HepG2 (cell line): Measurements from ENCODE around the gene HAO2. TPM values are rescaled to one million over a fixed set of nuclear protein-coding genes. Genes with fewer than 3 reads are reported as not detected.

ENCODE experiments used
- ARID5B ChIP-seq: IDR thresholded peaks from 2 replicates; pipeline ENCODE4 v1.4.0; 2020; ENCODE audit warnings: mild to moderate bottlenecking, missing genetic modification reagents
- ASH2L ChIP-seq: fragments of 300-600, 200-600 bp; sonication (generic); IDR thresholded peaks from 2 replicates; pipeline ENCODE4 v1.7.0; 2017; ENCODE audit warnings: low read depth, mild to moderate bottlenecking, moderate library complexity, mixed read lengths, low read length; ENCODE audit not compliant: insufficient read length
- ATF5 ChIP-seq: sonication (generic); formaldehyde crosslinking; IDR thresholded peaks from 2 replicates; pipeline ENCODE4 v1.4.0; 2020; ENCODE audit warnings: mild to moderate bottlenecking, low read depth, missing genetic modification reagents
- BCL6 ChIP-seq: IDR thresholded peaks from 2 replicates; pipeline ENCODE4 v1.6.1; 2016; ENCODE audit warnings: missing genetic modification reagents, missing compliant biosample characterization
- EP300 ChIP-seq, 3 experiments: sonication (generic) in 1 of 3; formaldehyde crosslinking in 1 of 3; IDR thresholded peaks; 2 replicates each; pipeline versions ENCODE4 v1.5.1 to v1.6.1; 2011 to 2020; ENCODE audit warnings: low read depth in 2 of 3, low read length in 2 of 3, borderline replicate concordance in 1 of 3, improper control_type of control experiment in 1 of 3, mild to moderate bottlenecking in 1 of 3, missing genetic modification reagents in 1 of 3, moderate library complexity in 1 of 3
- FOXC1 ChIP-seq: sonication (generic); formaldehyde crosslinking; IDR thresholded peaks from 2 replicates; pipeline ENCODE4 v1.8.0; 2022; ENCODE audit warnings: mild to moderate bottlenecking, missing genetic modification reagents, borderline replicate concordance
- GATAD2A ChIP-seq: IDR thresholded peaks from 2 replicates; pipeline ENCODE4 v1.6.1; 2016
- GLMP ChIP-seq: sonication (generic); formaldehyde crosslinking; IDR thresholded peaks from 2 replicates; pipeline ENCODE4 v1.9.0; 2021; ENCODE audit warnings: missing genetic modification reagents, mild to moderate bottlenecking, borderline replicate concordance
- HNF4G ChIP-seq, 2 experiments: sonication (generic) in 1 of 2; formaldehyde crosslinking in 1 of 2; IDR thresholded peaks; 2 replicates each; pipeline versions ENCODE4 v1.4.0 to v1.6.1; 2011 to 2020; ENCODE audit warnings: borderline replicate concordance in 2 of 2, low read depth in 2 of 2, mild to moderate bottlenecking in 2 of 2, low read length in 1 of 2, missing genetic modification reagents in 1 of 2, moderate library complexity in 1 of 2
- KDM6A ChIP-seq: IDR thresholded peaks from 2 replicates; pipeline ENCODE4 v1.6.1; 2016; ENCODE audit warnings: low read depth
- MEF2D ChIP-seq: sonication (generic); formaldehyde crosslinking; IDR thresholded peaks from 2 replicates; pipeline ENCODE4 v1.5.1; 2020; ENCODE audit warnings: mild to moderate bottlenecking, missing genetic modification reagents
- NAIF1 ChIP-seq: sonication (generic); formaldehyde crosslinking; IDR thresholded peaks from 2 replicates; pipeline ENCODE4 v1.5.0; 2020; ENCODE audit warnings: mild to moderate bottlenecking, missing genetic modification reagents, borderline replicate concordance
- NCOA2 ChIP-seq: sonication (generic); formaldehyde crosslinking; IDR thresholded peaks from 2 replicates; pipeline ENCODE4 v1.8.0; 2022; ENCODE audit warnings: inconsistent platforms
- NCOR1 ChIP-seq: fragments of 200-600 bp; sonication (generic); IDR thresholded peaks from 2 replicates; pipeline ENCODE4 v1.7.0; 2017; ENCODE audit warnings: antibody characterized with exemption, low read length, borderline replicate concordance
- PITX1 ChIP-seq: sonication (generic); formaldehyde crosslinking; IDR thresholded peaks from 2 replicates; pipeline ENCODE4 v1.5.1; 2020; ENCODE audit warnings: mild to moderate bottlenecking, missing genetic modification reagents
- PPARG ChIP-seq: conservative IDR thresholded peaks from 2 replicates; pipeline ENCODE4 v1.6.1; 2016; ENCODE audit warnings: missing biosample characterization, missing genetic modification reagents
- RXRB ChIP-seq: IDR thresholded peaks from 2 replicates; pipeline ENCODE4 v1.6.1; 2016; ENCODE audit warnings: borderline replicate concordance, missing genetic modification reagents, missing compliant biosample characterization
- SALL1 ChIP-seq: sonication (generic); formaldehyde crosslinking; IDR thresholded peaks from 2 replicates; pipeline ENCODE4 v1.8.0; 2022; ENCODE audit warnings: mild to moderate bottlenecking, missing genetic modification reagents
- SOX6 ChIP-seq, 2 experiments: fragments of 450-650 bp in 1 of 2; sonication (generic) in 1 of 2; formaldehyde crosslinking in 1 of 2; IDR thresholded peaks; 2 replicates each; pipeline versions ENCODE4 v1.4.0 to v1.6.1; 2017 to 2020; ENCODE audit warnings: antibody characterized with exemption in 1 of 2, mild to moderate bottlenecking in 1 of 2, missing genetic modification reagents in 1 of 2
- TIGD3 ChIP-seq: sonication (generic); formaldehyde crosslinking; IDR thresholded peaks from 2 replicates; pipeline ENCODE4 v1.5.1; 2020; ENCODE audit warnings: mild to moderate bottlenecking, missing genetic modification reagents, borderline replicate concordance
- ZNF790 ChIP-seq: sonication (generic); formaldehyde crosslinking; IDR thresholded peaks from 2 replicates; pipeline ENCODE4 v1.8.0; 2022; ENCODE audit warnings: missing genetic modification reagents, mild to moderate bottlenecking, borderline replicate concordance
- polyA plus RNA-seq, 8 experiments: library from polyadenylated mRNA; depleted of rRNA in 3 of 8; stranded (reverse) in 7 of 8; unstranded in 1 of 8; fragments of >200 nt; fragmentation: Illumina TruSeq in 4 of 8; extraction: Trizol in 4 of 8; gene quantifications; 2 replicates each; pipeline versions ENCODE4 v1.2.1 to v1.2.3, GENCODE V29; 2011 to 2016; ENCODE audit warnings: low read depth in 4 of 8, missing spikeins in 1 of 8, mixed read lengths in 1 of 8; ENCODE audit not compliant: insufficient read depth in 1 of 8
- total RNA-seq, 5 experiments: library from RNA; depleted of rRNA; stranded (reverse); fragments of >200 nt; fragmentation: Illumina TruSeq; extraction: Trizol; gene quantifications; 2 replicates each; pipeline ENCODE4 v1.2.3, GENCODE V29; 2016; ENCODE audit warnings: low read depth in 1 of 5

Gene HAO2
- total and polyA plus RNA-seq, 2 of the 13 experiments (the other 11 are each of a cell fraction or from before 2014, with no cell fraction given) = 0.05 to 0.09 TPM

GRCh38 chr1:119338757-119339156 is 29.8 kb upstream of the HAO2 start (continued):
- TF ChIP-seq GLMP (CRISPR knock-in tag) = no peak
- peak in 1 of 2 experiments; percentile 74; a peak in 2 of 4 replicates for TF ChIP-seq EP300 (IDR thresholded peaks at IDR 0.05; ENCODE audit: low read depth in 2 of 2, low read length in 2 of 2)
- TF ChIP-seq EP300 (CRISPR knock-in tag; IDR thresholded peaks at IDR 0.05; ENCODE audit: borderline replicate concordance) = no peak
- peak; percentile 38; the same call in 1 of the 2 replicates for TF ChIP-seq SALL1 (CRISPR knock-in tag)
- no peak for TF ChIP-seq MEF2D (CRISPR knock-in tag)
- TF ChIP-seq SOX6 (IDR thresholded peaks at IDR 0.05) = no peak
- peak; percentile 48 for TF ChIP-seq SOX6 (CRISPR knock-in tag; IDR thresholded peaks at IDR 0.05)
- no peak for TF ChIP-seq ZNF790
- TF ChIP-seq RXRB (CRISPR knock-in tag) = peak; percentile 85
- TF ChIP-seq PITX1 (CRISPR knock-in tag) = peak; percentile 84
- no peak for TF ChIP-seq KDM6A (CRISPR knock-in tag)
- TF ChIP-seq ASH2L = no peak
- TF ChIP-seq ATF5 = no peak
- TF ChIP-seq TIGD3 = no peak
- peak; percentile 61; the same call in 1 of the 2 replicates for TF ChIP-seq GATAD2A (CRISPR knock-in tag)
- TF ChIP-seq HNF4G (IDR thresholded peaks at IDR 0.05; ENCODE audit: borderline replicate concordance, low read depth, low read length) = peak; percentile 38; the same call in 1 of the 2 replicates
- no peak for TF ChIP-seq HNF4G (CRISPR knock-in tag; IDR thresholded peaks at IDR 0.05; ENCODE audit: borderline replicate concordance, low read depth)
- no peak for TF ChIP-seq FOXC1
- peak; percentile 66; the same call in 1 of the 2 replicates for TF ChIP-seq NCOR1
- TF ChIP-seq BCL6 (CRISPR knock-in tag) = peak; percentile 47
- TF ChIP-seq NAIF1 = no peak
- TF ChIP-seq ARID5B (CRISPR knock-in tag) = peak; percentile 62
- peak; percentile 44; the same call in 1 of the 2 replicates for TF ChIP-seq NCOA2 (CRISPR knock-in tag)
- TF ChIP-seq PPARG = peak; percentile 93
